IMR-90 (cell line): ENCODE data around the gene CAMK2D. TPM values are rescaled to one million over a fixed set of nuclear protein-coding genes. Genes with fewer than 3 reads are reported as not detected.

Experiments
- ATAC-seq: fragments of 200-7000 bp; cut with Tn5 transposase; 2 replicates; pipeline ENCODE4 v1.9.1; 2020; ENCODE audit warnings: low read depth, mild to moderate bottlenecking, moderate library complexity
- BruUV-seq: library from RNA; stranded (reverse); fragments of 400-500 nt; replicated peaks from 2 replicates; lab custom pipeline; 2021; lab: Mats Ljungman, UMichigan
- CTCF ChIA-PET: fragments of 300-600 bp; formaldehyde crosslinking; extraction: SDS; loops from one replicate; lab custom pipeline; 2021; ENCODE audit warnings: antibody characterized with exemption; lab: Yijun Ruan, JAX
- POLR2A ChIA-PET: fragments of 300-600 bp; sonication (Branson Sonifier 250); formaldehyde crosslinking; loops from one replicate; lab custom pipeline; 2022; ENCODE audit warnings: antibody characterized with exemption; ENCODE audit not compliant: unreplicated experiment; lab: Charles Lee
- DNase-seq: peaks from one replicate; pipeline ENCODE4 v3.0.0; 2013
- H2AFZ ChIP-seq: replicated peaks from 2 replicates; pipeline ENCODE3; 2013; ENCODE audit warnings: low read length, mild to moderate bottlenecking; ENCODE audit not compliant: poor library complexity
- H2AK5ac ChIP-seq: 2 replicates; pipeline ENCODE4 v1.6.1; 2013; ENCODE audit warnings: low read depth, low read length, inconsistent platforms
- H2AK9ac ChIP-seq: replicated peaks from 2 replicates; pipeline ENCODE3; 2013; ENCODE audit warnings: mild to moderate bottlenecking, low read depth, low read length, moderate library complexity; ENCODE audit not compliant: poor library complexity
- H2BK120ac ChIP-seq: 2 replicates; pipeline ENCODE4 v1.6.1; 2013; ENCODE audit warnings: low read depth, low read length, inconsistent platforms
- H2BK15ac ChIP-seq: 3 replicates; pipeline ENCODE4 v1.6.1; 2013; ENCODE audit warnings: low read depth, low read length, inconsistent platforms
- H2BK20ac ChIP-seq: 2 replicates; pipeline ENCODE4 v1.6.1; 2013; ENCODE audit warnings: low read depth, mild to moderate bottlenecking, inconsistent platforms, low read length, moderate library complexity
- H2BK5ac ChIP-seq: 2 replicates; pipeline ENCODE4 v1.6.1; 2013; ENCODE audit warnings: mild to moderate bottlenecking, low read depth, low read length, inconsistent platforms; ENCODE audit not compliant: poor library complexity, severe bottlenecking
- H3K14ac ChIP-seq: replicated peaks from 2 replicates; pipeline ENCODE4 v1.6.1; 2013; ENCODE audit warnings: low read depth, low read length, inconsistent platforms
- H3K18ac ChIP-seq: 2 replicates; pipeline ENCODE4 v1.6.1; 2013; ENCODE audit warnings: low read depth, low read length, control low read depth
- H3K23ac ChIP-seq: 2 replicates; pipeline ENCODE4 v1.6.1; 2013; ENCODE audit warnings: low read depth, low read length, inconsistent platforms
- H3K27ac ChIP-seq: 2 replicates; pipeline ENCODE4 v1.5.1; 2013; ENCODE audit warnings: mild to moderate bottlenecking, control low read depth, low read length; ENCODE audit not compliant: insufficient read depth
- H3K27me3 ChIP-seq: 2 replicates; pipeline ENCODE4 v1.6.1; 2013; ENCODE audit warnings: low read length; ENCODE audit not compliant: control insufficient read depth, insufficient read depth
- H3K36me3 ChIP-seq: 2 replicates; pipeline ENCODE4 v1.6.1; 2013; ENCODE audit warnings: low read length, mixed read lengths; ENCODE audit not compliant: control insufficient read depth, insufficient read depth
- H3K4ac ChIP-seq: 2 replicates; pipeline ENCODE4 v1.6.1; 2013; ENCODE audit warnings: low read depth, low read length, inconsistent platforms
- H3K4me1 ChIP-seq: 2 replicates; pipeline ENCODE4 v1.6.1; 2013; ENCODE audit warnings: low read length, mixed read lengths; ENCODE audit not compliant: control insufficient read depth, insufficient read depth
- H3K4me2 ChIP-seq: 2 replicates; pipeline ENCODE4 v1.6.1; 2013; ENCODE audit warnings: low read depth, mild to moderate bottlenecking, control low read depth, low read length, moderate library complexity
- H3K4me3 ChIP-seq: 2 replicates; pipeline ENCODE4 v1.5.1; 2013; ENCODE audit warnings: low read depth, mild to moderate bottlenecking, control low read depth, low read length, moderate library complexity; ENCODE audit not compliant: insufficient read depth
- H3K56ac ChIP-seq: 2 replicates; pipeline ENCODE4 v1.6.1; 2013; ENCODE audit warnings: low read length, inconsistent platforms; ENCODE audit not compliant: insufficient read depth; ENCODE audit errors: extremely low read depth
- H3K79me1 ChIP-seq, 2 experiments: 2 replicates each; pipeline ENCODE4 v1.6.1; 2013; ENCODE audit warnings: low read length in 2 of 2, inconsistent platforms in 1 of 2, low read depth in 1 of 2
- H3K9ac ChIP-seq: 2 replicates; pipeline ENCODE4 v1.6.1; 2013; ENCODE audit warnings: low read depth, low read length, control low read depth
- H3K9me1 ChIP-seq: 2 replicates; pipeline ENCODE4 v1.6.1; 2013; ENCODE audit warnings: low read length, inconsistent platforms; ENCODE audit not compliant: insufficient read depth
- H3K9me3 ChIP-seq: 2 replicates; pipeline ENCODE4 v1.6.1; 2013; ENCODE audit warnings: low read length; ENCODE audit not compliant: control insufficient read depth, insufficient read depth
- H4K20me1 ChIP-seq: 2 replicates; pipeline ENCODE4 v1.6.1; 2013; ENCODE audit warnings: low read length, inconsistent platforms; ENCODE audit not compliant: insufficient read depth
- H4K5ac ChIP-seq: 2 replicates; pipeline ENCODE4 v1.6.1; 2013; ENCODE audit warnings: mild to moderate bottlenecking, low read depth, low read length, control low read depth
- H4K8ac ChIP-seq, 2 experiments: 2 replicates each; pipeline ENCODE4 v1.6.1; 2013; ENCODE audit warnings: low read depth in 2 of 2, low read length in 2 of 2, control low read depth in 1 of 2, inconsistent platforms in 1 of 2
- H4K91ac ChIP-seq: 2 replicates; pipeline ENCODE4 v1.6.1; 2013; ENCODE audit warnings: low read depth, low read length, inconsistent platforms; ENCODE audit not compliant: insufficient read depth
- BHLHE40 ChIP-seq: fragments of 150-350 bp; IDR thresholded peaks from 2 replicates; pipeline ENCODE4 v1.6.1; 2016; ENCODE audit warnings: mild to moderate bottlenecking, low read depth, low read length
- CEBPB ChIP-seq: IDR thresholded peaks from 2 replicates; pipeline ENCODE4 v1.6.1; 2012; ENCODE audit warnings: low read depth, low read length, improper control_type of control experiment
- CHD1 ChIP-seq: IDR thresholded peaks from 2 replicates; pipeline ENCODE4 v1.6.1; 2012; ENCODE audit warnings: low read depth, low read length, improper control_type of control experiment
- CTCF ChIP-seq: conservative IDR thresholded peaks from 2 replicates; pipeline ENCODE4 v1.5.1; 2012; ENCODE audit warnings: mild to moderate bottlenecking, low read depth, low read length, improper control_type of control experiment
- ELK1 ChIP-seq: fragments of 150-350 bp; IDR thresholded peaks from 2 replicates; pipeline ENCODE4 v1.6.1; 2016; ENCODE audit warnings: low read depth, mild to moderate bottlenecking, low read length, moderate library complexity, borderline replicate concordance
- FOS ChIP-seq: fragments of 150-350 bp; IDR thresholded peaks from 2 replicates; pipeline ENCODE4 v1.6.1; 2016; ENCODE audit warnings: low read depth, low read length
- MAFK ChIP-seq: IDR thresholded peaks from 2 replicates; pipeline ENCODE4 v1.6.1; 2012; ENCODE audit warnings: low read depth, low read length, improper control_type of control experiment
- MAZ ChIP-seq: IDR thresholded peaks from 2 replicates; pipeline ENCODE4 v1.6.1; 2012; ENCODE audit warnings: low read depth, mild to moderate bottlenecking, low read length, improper control_type of control experiment, moderate library complexity, borderline replicate concordance
- MXI1 ChIP-seq: IDR thresholded peaks from 2 replicates; pipeline ENCODE4 v1.6.1; 2012; ENCODE audit warnings: low read depth, mild to moderate bottlenecking, low read length, moderate library complexity, borderline replicate concordance
- NFE2L2 ChIP-seq: fragments of 150-350 bp; IDR thresholded peaks from 2 replicates; pipeline ENCODE4 v1.6.1; 2016; ENCODE audit warnings: low read depth, mild to moderate bottlenecking, low read length
- POLR2A ChIP-seq: IDR thresholded peaks from 2 replicates; pipeline ENCODE4 v1.6.1; 2012; ENCODE audit warnings: mild to moderate bottlenecking, low read depth, low read length
- RAD21 ChIP-seq: IDR thresholded peaks from 2 replicates; pipeline ENCODE4 v1.6.1; 2012; ENCODE audit warnings: low read length, improper control_type of control experiment
- RCOR1 ChIP-seq: IDR thresholded peaks from 2 replicates; pipeline ENCODE4 v1.6.1; 2012; ENCODE audit warnings: mild to moderate bottlenecking, low read length, improper control_type of control experiment; ENCODE audit not compliant: insufficient replicate concordance
- RFX5 ChIP-seq: IDR thresholded peaks from 2 replicates; pipeline ENCODE4 v1.8.0; 2012; ENCODE audit warnings: low read depth, mild to moderate bottlenecking, low read length, moderate library complexity
- SMC3 ChIP-seq: fragments of 150-350 bp; IDR thresholded peaks from 2 replicates; pipeline ENCODE4 v1.6.1; 2016; ENCODE audit warnings: low read depth, mild to moderate bottlenecking, antibody characterized with exemption, low read length, moderate library complexity
- USF2 ChIP-seq: fragments of 150-350 bp; IDR thresholded peaks from 2 replicates; pipeline ENCODE4 v1.6.1; 2017; ENCODE audit warnings: mild to moderate bottlenecking, antibody characterized with exemption, low read length, low read depth
- WGBS, 2 experiments: methylation state at CpG; one replicate each; pipeline versions ENCODE4 v1.1.5 to v1.1.7; 2013; ENCODE audit warnings: missing lambda C conversion rate in 2 of 2; ENCODE audit not compliant: insufficient read length in 1 of 2; ENCODE audit errors: extremely low coverage in 2 of 2; 5-methylcytosine and 5-hydroxymethylcytosine counted together
- dilution Hi-C: fragments of 300-500 bp; cut with HindIII; formaldehyde crosslinking; loops from one replicate; pipeline ENCODE4 v1.14.3; 2018; ENCODE audit warnings: low sequenced_read_pairs; ENCODE audit not compliant: unreplicated experiment
- in situ Hi-C: fragments of 300-500 bp; cut with MboI; formaldehyde crosslinking; loops from 3 replicates; pipeline ENCODE4 v1.14.3; 2019; ENCODE audit warnings: low sequenced_read_pairs, inconsistent platforms, mixed read lengths
- intact Hi-C: fragments of 100-400 bp; cut with micrococcal nuclease; formaldehyde crosslinking; loops from 2 replicates; pipeline ENCODE4 v1.10.0; 2022
- polyA plus RNA-seq, 3 experiments: library from polyadenylated mRNA; depleted of rRNA; stranded (reverse); fragments of >200 nt; gene quantifications; 2 replicates each; pipeline ENCODE4 v1.2.3, GENCODE V29; 2012; ENCODE audit warnings: low replicate concordance in 1 of 3
- total RNA-seq: library from RNA; depleted of rRNA; stranded (reverse); fragments of >200 nt; gene quantifications from 2 replicates; pipeline ENCODE4 v1.2.3, GENCODE V29; 2012

The CAMK2D gene
- total and polyA plus RNA-seq, 2 of the 4 experiments (the other 2 are of a cell fraction), result 44.6 to 156 TPM

GRCh38 chr4:113531572-113531971 lies 230.0 kb downstream of the CAMK2D start:
- dilution Hi-C loops, result no loop called here
- TF ChIP-seq RCOR1, result no peak
- TF ChIP-seq MXI1, result no peak
- TF ChIP-seq USF2, result no peak
- TF ChIP-seq RAD21, result no peak
- TF ChIP-seq BHLHE40, result no peak
- no peak for TF ChIP-seq CEBPB
- no peak for TF ChIP-seq MAFK
- TF ChIP-seq CHD1, result no peak
- no peak for TF ChIP-seq CTCF
- TF ChIP-seq POLR2A, result no peak
- TF ChIP-seq ELK1, result no peak
- TF ChIP-seq SMC3, result no peak
- TF ChIP-seq FOS, result no peak
- no peak for TF ChIP-seq NFE2L2
- no peak for TF ChIP-seq RFX5
- no peak for TF ChIP-seq MAZ
- in situ Hi-C loops, result loop anchor here (25.0 kb wide), 1 partner anchor 831 kb away; no protein-coding TSS in a partner anchor
- no peak overlapping the region for H3K56ac ChIP-seq
- H4K91ac ChIP-seq, result no peak overlapping the region
- intact Hi-C loops, result no loop called here
- ChIA-PET CTCF (no interaction called here), POLR2A (no interaction called here)
- H3K36me3 ChIP-seq, result peaks cover 5% of the 10 kb centered on the region
- H3K9me1 ChIP-seq, result no peaks in the 10 kb centered on the region
- H3K4ac ChIP-seq, result no peak overlapping the region
- H3K14ac ChIP-seq, result no peak overlapping the region
- H2BK120ac ChIP-seq, result no peak overlapping the region
- BruUV-seq, result no TSS peak
- H3K4me1 ChIP-seq, result peaks cover 2% of the 10 kb centered on the region; the same call in 1 of the 2 replicates
- no peak overlapping the region for H3K18ac ChIP-seq
- no peak overlapping the region for H3K27ac ChIP-seq
- H3K9me3 ChIP-seq, result no peaks in the 10 kb centered on the region
- H4K20me1 ChIP-seq, result no peaks in the 10 kb centered on the region
- H2AK9ac ChIP-seq, result no peak overlapping the region
- no peak overlapping the region for H3K9ac ChIP-seq
- no CpG with 5 or more reads among the region's 2 CpGs for WGBS, 2 experiments
- no peak overlapping the region for H2BK20ac ChIP-seq
- no peak overlapping the region for H3K23ac ChIP-seq
- H2BK5ac ChIP-seq, result no peak overlapping the region
- H3K79me1 ChIP-seq, result peaks cover 11 to 21% of the 10 kb centered on the region in 2 experiments; a peak in 2 of 4 replicates
- no peak overlapping the region for H4K8ac ChIP-seq
- no peak overlapping the region for H4K5ac ChIP-seq
- no peak overlapping the region for H3K4me2 ChIP-seq
- no peak overlapping the region for H2AFZ ChIP-seq
- DNase-seq (no peak), ATAC-seq (no peak)
- H2AK5ac ChIP-seq, result no peak overlapping the region
- H2BK15ac ChIP-seq, result no peak overlapping the region
- no peak overlapping the region for H3K4me3 ChIP-seq
- no peaks in the 10 kb centered on the region for H3K27me3 ChIP-seq
